Right kidney (tissue), 9 donors: ENCODE measurements around the gene ASB15.
"Not testable (repeated sequence)": the region's sequence is repeated elsewhere in the genome, so short reads cannot be mapped to it uniquely, and the experiment has no call there.

Experiments used
- DNase-seq: peaks from one replicate; pipeline ENCODE4 v3.0.0-alpha.2; 2016
- long read RNA-seq, 8 donors: transcript quantifications; one replicate each; lab custom pipeline, GENCODE V29; 2026

ASB15 gene
- long read RNA-seq, donor 1: 0 reads
- long read RNA-seq, donor 2: 0 reads
- long read RNA-seq, donor 3: 0 reads
- long read RNA-seq, donor 4: 0 reads
- long read RNA-seq, donor 5: 0 reads
- long read RNA-seq, donor 6: 0 reads
- long read RNA-seq, donor 7: 0 reads
- long read RNA-seq, donor 8: 0 reads

DNA sequence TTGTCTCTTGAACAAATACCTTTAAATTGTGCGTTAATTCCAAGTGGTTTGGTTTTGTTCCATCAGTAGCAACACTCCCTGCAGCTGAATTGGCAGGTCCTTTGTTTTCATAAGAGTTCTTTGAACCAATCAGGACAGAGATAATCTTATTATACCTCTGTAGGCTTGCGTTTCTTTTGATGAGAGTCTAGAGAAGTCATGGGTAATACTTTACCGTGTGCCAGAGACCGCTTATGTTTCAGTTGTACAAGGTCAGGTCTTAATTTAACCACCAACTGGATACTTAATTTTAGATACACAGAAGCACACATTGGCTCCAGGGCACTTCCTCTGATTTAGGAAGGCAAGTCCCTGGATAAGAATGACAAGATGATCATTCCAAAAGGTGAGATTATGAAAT is at the start of gene ASB15:
Gene ASB15, plus strand, starts transcription at position 292 of the 400 bp plus-strand sequence. CDS start 12,682 bp downstream, outside the sequence.
- DNase-seq: no peak

GRCh38 chr7:123552134-123552533 is 49.5 kb upstream of the ASB15 start:
- not testable (repeated sequence) for DNase-seq

GRCh38 chr7:123552641-123553040 is 49.0 kb upstream of the ASB15 start:
- no peak for DNase-seq

- no peak for DNase-seq
These were observed 48.5 kb upstream of the ASB15 start for GRCh38 chr7:123553159-123553558.

GRCh38 chr7:123555484-123555883 is 46.1 kb upstream of the ASB15 start:
- no peak for DNase-seq

DNA sequence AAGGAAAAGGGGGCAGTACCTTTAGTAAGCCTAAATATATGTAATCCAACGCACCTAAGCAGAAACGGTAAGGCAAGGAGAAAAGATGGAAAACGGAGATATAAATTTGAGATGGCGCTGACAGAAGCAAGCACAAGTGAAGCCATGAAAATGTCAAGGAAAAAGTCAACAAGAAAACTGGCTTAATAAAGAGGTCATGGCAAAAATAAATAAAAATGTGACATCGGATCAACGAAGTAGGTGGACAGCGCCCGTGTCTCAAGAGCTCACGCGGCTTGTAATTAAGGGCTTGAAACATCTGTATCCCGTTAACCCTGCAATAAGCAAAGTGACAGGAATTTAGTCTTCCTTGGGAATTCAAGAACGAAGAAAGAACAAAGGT is 44.6 kb upstream of the ASB15 start:
- no peak for DNase-seq

- DNase-seq: peak; percentile 89
These were observed 44.0 kb upstream of the ASB15 start, which contains the start of gene NDUFA5 for GRCh38 chr7:123557398-123558288. NDUFA5 (minus strand) TSS chr7:123557818; CDS start chr7:123557795, 23 bp downstream.

DNA sequence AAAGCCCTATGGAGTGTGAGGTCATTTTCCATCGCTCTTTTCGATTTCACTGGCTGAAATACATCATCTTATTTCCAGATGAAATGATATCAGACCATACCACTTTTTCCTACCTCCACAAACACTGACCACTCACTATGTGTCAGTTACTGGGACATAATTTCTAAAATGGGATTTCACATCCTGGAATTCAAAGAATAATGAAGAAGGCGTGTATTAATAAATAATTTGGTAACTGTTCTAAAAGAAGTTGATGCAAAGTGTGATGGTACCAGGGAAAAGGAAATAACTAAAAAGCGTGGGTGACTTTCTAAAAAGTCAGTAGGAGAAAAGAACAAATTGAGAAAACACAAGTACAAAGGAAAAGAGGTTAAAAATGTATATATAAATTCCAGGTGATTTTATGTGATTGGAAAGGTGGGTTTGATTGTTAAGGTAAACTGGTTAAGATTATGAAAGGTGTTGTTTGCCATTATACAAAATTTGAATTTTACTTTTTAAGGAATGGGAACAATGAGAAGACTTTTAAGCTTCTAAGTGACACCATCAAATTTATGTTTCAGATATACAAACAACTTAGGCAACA is 43.2 kb upstream of the ASB15 start:
- DNase-seq: no peak

GRCh38 chr7:123562121-123562520 is 39.5 kb upstream of the ASB15 start:
- DNase-seq: no peak

GRCh38 chr7:123569352-123570010 is 32.1 kb upstream of the ASB15 start:
- no peak for DNase-seq

GRCh38 chr7:123570390-123571182 is 31.0 kb upstream of the ASB15 start:
- no peak for DNase-seq

GRCh38 chr7:123571187-123571586 is 30.4 kb upstream of the ASB15 start:
- no peak for DNase-seq

DNA sequence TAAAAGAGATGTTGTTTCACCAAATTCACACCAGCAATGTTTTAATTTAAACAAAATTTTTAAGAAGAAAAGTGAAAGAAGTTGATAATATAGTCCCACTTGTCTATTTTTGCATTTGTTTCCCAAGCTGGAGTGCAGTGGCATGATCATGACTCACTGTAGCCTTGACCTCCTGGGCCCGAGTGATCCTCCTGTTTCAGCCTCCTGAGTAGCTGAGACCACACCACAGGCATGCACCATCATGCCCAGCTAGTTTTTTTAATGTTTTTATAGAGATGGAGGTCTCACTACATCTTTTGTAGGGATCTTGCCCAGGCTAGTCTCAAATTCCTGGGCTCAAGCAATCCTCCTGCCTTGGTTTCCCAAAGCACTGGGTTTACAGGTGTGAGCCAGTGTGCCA is 29.9 kb upstream of the ASB15 start:
- no peak for DNase-seq

DNA sequence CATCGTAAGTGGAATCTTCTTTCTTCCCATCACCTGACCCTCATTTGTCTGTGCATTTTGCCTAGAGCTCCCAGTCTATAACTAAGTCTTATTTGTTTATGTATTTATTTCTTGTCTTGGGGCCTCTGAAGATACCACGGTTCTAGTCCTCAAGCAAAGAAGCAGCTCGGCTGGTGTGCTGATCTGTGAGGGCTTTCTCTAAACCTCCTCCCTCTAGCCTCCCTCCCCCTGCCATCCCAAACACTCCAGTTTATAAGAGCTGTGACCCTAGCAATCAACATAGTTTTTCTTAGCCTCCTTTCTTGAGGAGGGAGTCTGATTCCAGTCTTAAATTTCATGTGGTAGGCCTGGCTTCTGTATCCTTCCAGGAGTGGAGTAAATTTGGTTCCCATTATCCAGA is 28.3 kb upstream of the ASB15 start:
- no peak for DNase-seq

GRCh38 chr7:123573896-123574467 is 27.6 kb upstream of the ASB15 start:
- DNase-seq: no peak

DNA sequence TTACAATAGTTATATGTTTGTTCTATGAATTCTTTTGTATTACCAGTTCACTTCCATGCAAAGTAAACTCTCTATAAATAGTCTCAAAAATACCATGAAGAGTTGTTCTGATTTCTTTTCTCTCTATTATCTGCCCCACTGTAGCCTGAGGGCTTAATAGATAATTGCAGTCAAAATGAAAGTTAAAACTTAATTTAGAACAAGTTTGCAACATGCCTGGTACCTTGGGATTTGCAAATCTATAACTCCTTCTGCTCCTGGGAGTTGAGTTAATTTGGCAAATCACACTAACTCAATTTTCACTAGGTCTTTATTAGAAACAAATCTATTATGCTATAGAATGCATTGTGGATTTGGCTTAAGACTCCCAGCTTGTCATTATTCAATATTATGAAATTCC is 22.2 kb upstream of the ASB15 start:
- DNase-seq: no peak

DNA sequence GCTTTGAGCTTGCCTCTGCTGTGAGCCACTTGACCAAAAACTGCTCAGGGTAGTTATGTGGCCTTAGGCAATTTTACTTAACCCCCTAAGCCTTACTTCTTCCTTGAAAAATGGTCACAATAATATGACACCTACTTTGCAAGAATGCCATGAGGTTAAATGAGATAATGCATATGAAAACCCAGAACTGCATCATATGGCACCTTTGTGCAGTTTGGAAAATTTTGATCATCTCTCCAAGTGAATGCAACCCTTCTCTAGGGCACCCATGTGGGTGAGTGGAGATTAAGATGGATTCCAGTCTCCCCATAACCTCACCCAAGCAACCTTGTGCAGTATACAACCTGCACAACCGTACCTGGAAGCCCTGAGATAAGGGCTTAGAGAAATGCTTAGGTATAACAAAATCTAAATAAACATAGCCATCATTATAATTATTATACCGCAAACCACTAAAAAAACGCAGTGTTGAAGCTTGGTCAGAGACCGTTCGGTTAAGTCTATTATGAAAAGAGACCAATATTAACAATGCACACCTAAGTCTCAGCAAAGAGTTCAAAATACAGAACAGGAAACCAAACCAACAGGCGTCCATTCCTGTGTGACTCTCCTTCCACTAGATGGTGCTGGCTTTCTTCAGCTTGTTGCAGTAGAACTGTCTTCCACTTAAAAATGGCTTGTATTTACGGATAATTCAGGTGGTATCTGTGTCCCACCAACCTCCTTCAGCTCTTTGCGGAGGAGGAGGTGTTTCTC is 21.0 kb upstream of the ASB15 start:
- DNase-seq: peak; percentile 9

DNA sequence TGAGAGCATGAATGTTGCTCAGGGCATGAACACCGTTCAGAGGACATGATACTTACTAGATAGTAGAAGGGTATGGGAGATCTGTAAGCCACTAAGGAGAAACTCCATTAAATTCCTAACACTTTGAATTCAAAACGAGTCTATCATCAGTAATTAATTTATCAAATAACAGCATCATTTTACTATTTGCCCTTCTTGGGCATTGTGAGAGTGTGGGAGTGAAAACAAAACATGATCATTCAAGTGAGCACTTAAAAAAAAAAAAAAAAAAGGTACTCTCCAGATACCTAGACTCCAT is 20.5 kb upstream of the ASB15 start:
- no peak for DNase-seq

GRCh38 chr7:123583821-123584220 is 17.8 kb upstream of the ASB15 start:
- no peak for DNase-seq

- no peak for DNase-seq
These were observed 13.2 kb upstream of the ASB15 start for GRCh38 chr7:123588376-123588775.

- DNase-seq: no peak
These were observed 6.8 kb upstream of the ASB15 start for GRCh38 chr7:123594813-123595241.
